ENCODE results near the gene POU5F1.

- TF ChIP-seq CTCF (IDR thresholded peaks at IDR 0.05) (no peak), POLR2A (IDR thresholded peaks at IDR 0.05) (no peak)
These were observed 53.7 kb downstream of the POU5F1 start for GRCh38 chr6:31116661-31117385.

Measured in uterus (tissue), 2 donors.